SJCRH30 (cell line): Measurements from ENCODE around the gene RAB40C. TPM values are rescaled to one million over a fixed set of nuclear protein-coding genes. Genes with fewer than 3 reads are reported as not detected.

ENCODE experiments used
- DNase-seq, 2 experiments: peaks; one replicate each; pipeline ENCODE4 v3.0.0-alpha.2; 2015 to 2020
- H3K27ac ChIP-seq: fragments of 250-450 bp; sonication (Bioruptor Pico); 2 replicates; pipeline ENCODE4 v1.5.1; 2020; ENCODE audit warnings: mild to moderate bottlenecking, moderate library complexity
- H3K27me3 ChIP-seq: fragments of 250-450 bp; sonication (Bioruptor Pico); 2 replicates; pipeline ENCODE4 v1.5.1; 2020; ENCODE audit warnings: mild to moderate bottlenecking, moderate library complexity
- H3K36me3 ChIP-seq: fragments of 250-450 bp; sonication (Bioruptor Pico); 2 replicates; pipeline ENCODE4 v1.5.1; 2020; ENCODE audit warnings: mild to moderate bottlenecking, moderate library complexity
- H3K4me1 ChIP-seq: fragments of 250-450 bp; sonication (Bioruptor Pico); 2 replicates; pipeline ENCODE4 v1.5.1; 2020; ENCODE audit warnings: mild to moderate bottlenecking, moderate library complexity
- H3K4me3 ChIP-seq: fragments of 250-450 bp; sonication (Bioruptor Pico); 2 replicates; pipeline ENCODE4 v1.5.1; 2020; ENCODE audit warnings: mild to moderate bottlenecking, moderate library complexity
- H3K9me3 ChIP-seq: fragments of 250-450 bp; sonication (Bioruptor Pico); replicated peaks from 2 replicates; pipeline ENCODE4 v1.5.1; 2020; ENCODE audit warnings: mild to moderate bottlenecking, moderate library complexity
- total RNA-seq: library from RNA; depleted of rRNA; stranded (reverse); fragments of >200 nt; shearing (Covaris generic); gene quantifications from 2 replicates; pipeline ENCODE4 v1.2.3, GENCODE V29; 2014

The RAB40C gene
- total RNA-seq, 1 experiment from 2014 or later = 14.4 TPM

DNA sequence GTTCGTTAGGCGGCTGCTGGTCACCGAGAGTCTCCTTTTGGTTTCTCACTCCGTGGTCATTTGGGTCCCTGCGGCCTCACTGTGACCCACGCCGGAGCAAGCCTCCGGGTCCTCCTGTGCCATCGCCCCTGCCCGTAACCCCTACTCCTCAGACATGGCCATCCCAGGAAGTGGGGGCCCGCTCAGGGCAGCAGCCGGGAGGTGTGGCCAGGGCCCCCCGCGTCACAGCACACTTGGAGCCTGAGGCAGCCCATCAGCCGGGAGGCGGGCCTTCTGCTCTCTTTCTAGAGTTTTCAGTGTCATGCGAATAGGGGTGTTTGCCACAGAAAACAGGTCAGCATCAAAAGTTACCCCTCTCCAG is 33.0 kb downstream of the RAB40C start:
- Histone ChIP-seq H3K27ac (no peak overlapping the region), H3K4me1 (no peaks in the 10 kb centered on the region), H3K27me3 (no peaks in the 10 kb centered on the region), H3K4me3 (no peak overlapping the region), H3K36me3 (no peaks in the 10 kb centered on the region; the same call in 1 of the 2 replicates), H3K9me3 (no peaks in the 10 kb centered on the region)
- DNase-seq = no peak

DNA sequence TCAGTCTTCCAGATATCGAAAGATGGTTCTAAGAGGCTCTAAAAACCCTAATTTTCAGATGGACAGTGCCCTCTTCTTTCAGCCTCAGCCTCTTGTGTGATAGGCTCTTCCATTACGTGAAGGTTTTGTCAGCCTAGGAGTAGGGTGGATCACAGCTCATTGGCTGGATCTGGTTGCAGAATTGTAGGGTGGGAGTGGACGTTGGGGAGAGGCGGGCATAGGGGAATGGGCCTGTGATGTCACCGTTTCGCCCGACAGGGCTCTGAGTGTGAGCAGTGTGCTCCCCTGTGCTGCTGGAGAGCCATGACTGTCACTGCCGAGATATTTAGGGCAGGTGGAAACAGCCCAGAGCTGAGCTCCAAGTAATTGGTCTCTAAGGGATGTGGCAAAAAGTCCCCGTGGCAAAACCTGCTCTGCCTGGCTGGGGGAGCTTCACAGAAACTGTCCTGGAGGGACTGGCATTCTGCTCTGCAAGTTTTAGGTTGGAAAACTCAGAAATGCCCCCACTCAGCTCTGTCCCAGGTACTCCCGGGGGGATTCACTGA is 34.7 kb downstream of the RAB40C start:
- Histone ChIP-seq H3K36me3 (no peaks in the 10 kb centered on the region; the same call in 1 of the 2 replicates), H3K27ac (no peak overlapping the region), H3K4me1 (peaks cover 6% of the 10 kb centered on the region; the same call in 1 of the 2 replicates), H3K4me3 (no peak overlapping the region), H3K27me3 (no peaks in the 10 kb centered on the region), H3K9me3 (no peaks in the 10 kb centered on the region)
- DNase-seq = peak in 1 of 2 experiments; percentile 38

- no peak overlapping the region for H3K4me3 ChIP-seq
- no peak for DNase-seq
- H3K9me3 ChIP-seq = no peaks in the 10 kb centered on the region
- no peaks in the 10 kb centered on the region for H3K27me3 ChIP-seq
- no peak overlapping the region for H3K27ac ChIP-seq
- H3K4me1 ChIP-seq = peaks cover 10% of the 10 kb centered on the region
- H3K36me3 ChIP-seq = no peaks in the 10 kb centered on the region; the same call in 1 of the 2 replicates
These were observed 35.5 kb downstream of the RAB40C start for GRCh38 chr16:625117-625976.

- H3K9me3 ChIP-seq = no peaks in the 10 kb centered on the region
- H3K27me3 ChIP-seq = no peaks in the 10 kb centered on the region
- H3K4me1 ChIP-seq = peaks cover 15% of the 10 kb centered on the region
- no peak for DNase-seq
- no peak overlapping the region for H3K27ac ChIP-seq
- no peak overlapping the region for H3K4me3 ChIP-seq
- H3K36me3 ChIP-seq = no peaks in the 10 kb centered on the region; the same call in 1 of the 2 replicates
These were observed 36.3 kb downstream of the RAB40C start for GRCh38 chr16:625977-626765.

- Histone ChIP-seq H3K27ac (no peak overlapping the region), H3K36me3 (no peaks in the 10 kb centered on the region; the same call in 1 of the 2 replicates), H3K27me3 (no peaks in the 10 kb centered on the region), H3K9me3 (no peaks in the 10 kb centered on the region), H3K4me1 (peaks cover 15% of the 10 kb centered on the region), H3K4me3 (no peak overlapping the region)
- DNase-seq = no peak
These were observed 37.1 kb downstream of the RAB40C start for GRCh38 chr16:626787-627453.

DNA sequence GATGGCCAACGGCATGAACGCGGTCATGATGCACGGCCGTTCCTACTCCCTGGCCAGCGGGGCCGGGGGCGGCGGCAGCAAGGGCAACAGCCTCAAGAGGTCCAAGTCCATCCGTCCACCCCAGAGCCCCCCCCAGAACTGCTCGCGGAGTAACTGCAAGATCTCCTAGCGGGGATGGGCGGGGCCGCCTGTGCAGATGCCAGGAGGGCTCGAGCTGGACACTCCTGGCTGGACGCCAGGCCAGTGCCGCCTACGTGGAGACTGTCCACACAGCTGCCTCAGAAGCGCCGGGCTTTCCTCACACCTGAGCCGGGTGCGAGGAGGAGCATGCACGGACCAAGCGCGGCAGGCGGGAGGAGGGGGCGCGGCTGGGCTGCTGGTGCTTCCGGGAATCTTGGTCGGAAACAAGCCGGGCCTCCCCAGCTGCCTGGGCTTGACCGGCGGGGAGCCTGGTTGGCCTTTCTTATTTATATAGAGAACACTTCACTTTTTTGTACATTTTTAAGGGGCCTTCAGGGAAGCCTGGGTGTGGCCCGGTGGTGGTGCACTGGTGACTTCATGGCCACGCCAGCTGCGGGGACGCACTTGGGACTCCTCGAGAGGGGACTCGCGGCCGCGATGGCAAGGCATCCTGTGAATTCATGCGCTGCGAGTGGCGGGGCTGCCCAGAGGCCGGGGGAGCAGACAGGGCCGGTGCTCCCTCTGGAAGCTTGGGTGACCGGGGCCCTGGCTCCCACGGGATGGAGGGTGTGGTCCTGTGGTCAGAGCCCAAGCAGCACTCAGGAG is 37.8 kb downstream of the RAB40C start:
- Histone ChIP-seq H3K27ac (no peak overlapping the region), H3K27me3 (no peaks in the 10 kb centered on the region), H3K4me3 (no peak overlapping the region), H3K36me3 (no peaks in the 10 kb centered on the region; the same call in 1 of the 2 replicates), H3K4me1 (peaks cover 15% of the 10 kb centered on the region), H3K9me3 (no peaks in the 10 kb centered on the region)
- peak in 1 of 2 experiments; percentile 37 for DNase-seq

- Histone ChIP-seq H3K27ac (no peak overlapping the region), H3K9me3 (no peaks in the 10 kb centered on the region), H3K4me1 (peaks cover 15% of the 10 kb centered on the region), H3K4me3 (no peak overlapping the region), H3K36me3 (no peaks in the 10 kb centered on the region; the same call in 1 of the 2 replicates), H3K27me3 (no peaks in the 10 kb centered on the region)
- no peak for DNase-seq
These were observed 38.6 kb downstream of the RAB40C start for GRCh38 chr16:628321-629061.

DNA sequence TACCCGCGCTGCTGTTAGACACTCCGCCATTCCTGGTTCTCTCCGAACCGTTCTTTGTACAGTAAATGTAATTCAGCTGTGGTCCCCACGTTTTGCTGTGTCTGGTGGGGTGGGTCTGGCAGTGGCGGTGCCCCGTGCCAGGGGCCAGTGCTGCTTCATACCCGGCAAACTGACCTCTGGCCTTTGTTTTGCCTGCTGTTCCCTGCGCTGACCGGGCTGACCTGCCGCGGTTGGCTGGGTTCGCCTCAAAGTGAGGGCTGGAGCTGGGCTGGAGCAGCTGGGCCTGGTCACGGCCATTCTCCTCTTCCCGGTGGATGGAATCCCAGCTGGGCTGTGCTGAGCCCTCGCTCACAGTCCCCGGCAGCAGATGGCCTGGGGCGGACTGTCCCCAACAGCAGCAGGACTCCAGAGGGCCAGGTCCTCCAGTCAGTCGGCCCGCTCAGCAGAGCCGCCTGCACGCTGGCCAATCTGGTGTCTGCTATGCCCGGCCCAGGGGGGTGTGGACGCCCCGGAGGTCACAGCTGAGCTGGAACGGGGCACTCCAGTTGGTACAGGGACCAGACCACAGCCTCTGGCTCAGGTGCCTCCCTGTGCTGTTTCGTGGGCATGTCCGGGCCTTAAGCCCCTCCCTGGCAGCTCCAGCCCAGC is 39.4 kb downstream of the RAB40C start:
- no peak overlapping the region for H3K27ac ChIP-seq
- peak; percentile 50 to 57 for DNase-seq

DNA sequence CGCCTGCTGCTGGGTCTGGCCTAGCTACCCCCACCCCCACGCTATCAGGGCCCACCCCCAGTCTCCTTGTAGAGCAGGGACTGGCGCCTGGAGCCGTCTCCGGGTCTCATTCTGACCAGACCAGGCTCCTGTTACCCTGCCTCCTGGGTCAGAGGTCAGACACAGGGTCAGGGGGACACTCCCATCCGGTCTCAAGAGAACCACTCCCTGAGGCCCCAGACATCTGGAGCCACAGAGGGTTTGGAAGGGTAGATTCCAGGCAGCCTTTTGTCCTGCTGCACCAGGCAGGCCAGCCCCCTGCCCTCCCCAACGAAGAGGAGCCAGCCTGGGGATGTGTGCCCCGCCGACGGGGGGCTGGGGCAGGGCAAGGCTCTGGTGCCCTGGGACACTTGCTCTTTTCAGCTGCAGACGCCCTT is 40.0 kb downstream of the RAB40C start:
- H3K4me3 ChIP-seq = no peak overlapping the region
- peaks cover 15% of the 10 kb centered on the region for H3K4me1 ChIP-seq
- no peaks in the 10 kb centered on the region for H3K9me3 ChIP-seq
- H3K27ac ChIP-seq = no peak overlapping the region
- no peaks in the 10 kb centered on the region for H3K27me3 ChIP-seq
- no peaks in the 10 kb centered on the region; the same call in 1 of the 2 replicates for H3K36me3 ChIP-seq
- no peak for DNase-seq

More for the DNA sequence above, 39.4 kb downstream of the RAB40C start:
- no peaks in the 10 kb centered on the region; the same call in 1 of the 2 replicates for H3K36me3 ChIP-seq
- H3K9me3 ChIP-seq = no peaks in the 10 kb centered on the region
- peaks cover 15% of the 10 kb centered on the region for H3K4me1 ChIP-seq
- H3K27me3 ChIP-seq = no peaks in the 10 kb centered on the region
- no peak overlapping the region for H3K4me3 ChIP-seq

GRCh38 chr16:630249-630814 is 40.5 kb downstream of the RAB40C start:
- Histone ChIP-seq H3K27me3 (no peaks in the 10 kb centered on the region), H3K9me3 (no peaks in the 10 kb centered on the region), H3K4me3 (no peak overlapping the region), H3K4me1 (peaks cover 15% of the 10 kb centered on the region), H3K27ac (no peak overlapping the region), H3K36me3 (no peaks in the 10 kb centered on the region; the same call in 1 of the 2 replicates)
- DNase-seq = no peak

GRCh38 chr16:630815-631405 is 41.0 kb downstream of the RAB40C start, which contains the start of gene WFIKKN1:
TSS of gene WFIKKN1 (plus strand) at chr16:630985. CDS start at chr16:631254, 269 bp downstream.
- no peaks in the 10 kb centered on the region; the same call in 1 of the 2 replicates for H3K36me3 ChIP-seq
- H3K9me3 ChIP-seq = no peaks in the 10 kb centered on the region
- H3K4me3 ChIP-seq = no peak within 1 kb of the TSS
- H3K27ac ChIP-seq = no peak within 1 kb of the TSS
- H3K27me3 ChIP-seq = no peaks in the 10 kb centered on the region
- DNase-seq = peak in 1 of 2 experiments; percentile 32
- peaks cover 15% of the 10 kb centered on the region for H3K4me1 ChIP-seq

DNA sequence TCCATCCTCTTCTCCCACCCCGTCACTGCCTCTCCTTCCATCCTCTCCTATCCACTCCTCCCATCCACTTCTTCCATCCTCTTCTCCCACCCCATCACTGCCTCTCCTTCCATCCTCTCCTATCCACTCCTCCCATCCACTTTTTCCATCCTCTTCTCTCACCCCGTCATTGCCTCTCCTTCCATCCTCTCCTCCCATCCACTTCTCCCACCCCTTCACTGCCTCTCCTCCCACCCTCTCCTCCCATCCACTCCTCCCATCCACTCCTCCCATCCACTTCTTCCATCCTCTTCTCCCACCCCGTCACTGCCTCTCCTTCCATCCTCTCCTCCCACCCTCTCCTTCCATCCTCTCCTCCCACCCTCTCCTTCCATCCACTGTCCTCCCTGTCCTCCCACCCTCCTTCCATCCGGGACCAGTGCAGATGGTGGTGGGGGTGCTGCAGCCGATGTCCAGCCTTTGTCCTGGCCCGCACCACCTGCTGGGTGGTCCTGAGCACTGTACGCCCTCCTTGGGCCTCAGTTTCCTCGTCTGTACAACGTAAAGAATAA is 42.0 kb downstream of the RAB40C start:
- Histone ChIP-seq H3K9me3 (no peaks in the 10 kb centered on the region), H3K4me1 (peaks cover 15% of the 10 kb centered on the region), H3K4me3 (no peak overlapping the region), H3K27me3 (no peaks in the 10 kb centered on the region), H3K27ac (no peak overlapping the region), H3K36me3 (no peaks in the 10 kb centered on the region; the same call in 1 of the 2 replicates)
- no peak for DNase-seq
